ENCODE data around the gene LTV1. TPM values are rescaled to one million over a fixed set of nuclear protein-coding genes. Genes with fewer than 3 reads are reported as not detected.
A peak's percentile ranks its signal among the peaks of the same experiment; 100 is the strongest.

The LTV1 gene
- total and polyA plus RNA-seq, 9 of the 15 experiments (the other 6 are each of a cell fraction or from before 2014, with no cell fraction given), result 57.9 to 162 (median 119) TPM

GRCh38 chr6:143806282-143807102, 36.6 kb upstream of the LTV1 start (continued):
- peak; percentile 58; the same call in 1 of the 2 replicates for TF ChIP-seq ZBTB2 (IDR thresholded peaks at IDR 0.05)
- no peak for TF ChIP-seq NELFE (IDR thresholded peaks at IDR 0.05; ENCODE audit: insufficient read depth, insufficient read length)
- 0 out of 2 replicates have a peak, but pooled peaks have one; percentile 9 for TF ChIP-seq NFE2L1 (tag; IDR thresholded peaks at IDR 0.05; ENCODE audit: borderline replicate concordance, low read depth)
- TF ChIP-seq ERF (CRISPR knock-in tag; IDR thresholded peaks at IDR 0.05), result peak; percentile 90; the same call in 1 of the 2 replicates
- peak; percentile 77; the same call in 1 of the 2 replicates for TF ChIP-seq C11orf30 (IDR thresholded peaks at IDR 0.05; ENCODE audit: low read depth)
- TF ChIP-seq TAF7 (tag; IDR thresholded peaks at IDR 0.05), result peak; percentile 61
- TF ChIP-seq RBM14 (IDR thresholded peaks at IDR 0.05; ENCODE audit: borderline replicate concordance, insufficient read depth, low read depth, low read length), result no peak
- TF ChIP-seq ZBTB26 (CRISPR knock-in tag; IDR thresholded peaks at IDR 0.05), result 0 out of 2 replicates have a peak, but pooled peaks have one; percentile 69
- TF ChIP-seq ZNF354B (CRISPR knock-in tag; IDR thresholded peaks at IDR 0.05), result peak; percentile 62
- no peak for TF ChIP-seq E2F8 (IDR thresholded peaks at IDR 0.05; ENCODE audit: low read depth, partially characterized antibody)
- TF ChIP-seq BCOR (IDR thresholded peaks at IDR 0.05), result no peak
- TF ChIP-seq UBTF (IDR thresholded peaks at IDR 0.05; ENCODE audit: borderline replicate concordance in 1 of 2, low read depth in 2 of 2, low read length in 2 of 2), result no peak
- no peak for TF ChIP-seq ADNP (tag; IDR thresholded peaks at IDR 0.05)
- TF ChIP-seq CREM (IDR thresholded peaks at IDR 0.05; ENCODE audit: low read depth), result peak; percentile 85
- TF ChIP-seq ZNF449 (CRISPR knock-in tag; IDR thresholded peaks at IDR 0.05), result peak; percentile 86
